Activated T-cell treated with anti-CD3 and anti-CD28 coated beads, Interleukin-2, amount 50 U/mL, for 4 hours (primary cell): ENCODE measurements around the gene KRTAP10-11. TPM values are rescaled to one million over a fixed set of nuclear protein-coding genes. Genes with fewer than 3 reads are reported as not detected.
"Not testable (repeated sequence)": the region's sequence is repeated elsewhere in the genome, so short reads cannot be mapped to it uniquely, and the experiment has no call there.

ENCODE experiments used
- ATAC-seq, 2 donors: fragments of 200-7000 bp; cut with Tn5 transposase; one replicate each; pipeline ENCODE4 v1.10.0; 2021
- DNase-seq: peaks from one replicate; pipeline ENCODE4 v3.0.0-alpha.2; 2020
- H3K27me3 Mint-ChIP-seq: one replicate; pipeline ENCODE4 v1.8.0; 2021; ENCODE audit warnings: low read depth, mixed read lengths
- H3K36me3 Mint-ChIP-seq: one replicate; pipeline ENCODE4 v1.8.0; 2022; ENCODE audit warnings: mixed read lengths; ENCODE audit not compliant: insufficient read depth
- H3K4me1 Mint-ChIP-seq: one replicate; pipeline ENCODE4 v1.8.0; 2021; ENCODE audit warnings: low read depth, mixed read lengths
- H3K4me3 Mint-ChIP-seq: one replicate; pipeline ENCODE4 v1.8.0; 2021; ENCODE audit warnings: mild to moderate bottlenecking, moderate library complexity, mixed read lengths
- H3K9me3 Mint-ChIP-seq: one replicate; pipeline ENCODE4 v1.8.0; 2021; ENCODE audit warnings: mixed read lengths
- total RNA-seq, 3 donors: library from RNA; stranded (reverse); gene quantifications; one replicate each; pipeline ENCODE4 v1.2.1, GENCODE V29; 2021

Gene KRTAP10-11
- total RNA-seq, 3 donors from 2014 or later: not detected

- peaks cover 19% of the 10 kb centered on the region for H3K9me3 Mint-ChIP-seq
- DNase-seq: no peak
- H3K4me1 Mint-ChIP-seq: peaks cover 62% of the 10 kb centered on the region
- no peaks in the 10 kb centered on the region for H3K27me3 Mint-ChIP-seq
- peaks cover 4% of the 10 kb centered on the region for H3K36me3 Mint-ChIP-seq
- ATAC-seq: peak; percentile 46 to 61
- H3K4me3 Mint-ChIP-seq: peak within 1 kb of the TSS; percentile 67
These were observed 11.7 kb downstream of the KRTAP10-11 start, which contains the start of gene KRTAP12-3 for GRCh38 chr21:44657635-44658540. Gene KRTAP12-3 (plus strand): TSS chr21:44657932. CDS start chr21:44657980, 48 bp downstream.

GRCh38 chr21:44658541-44658910 is 12.3 kb downstream of the KRTAP10-11 start:
- Mint-ChIP-seq H3K4me3 (peak overlapping the region; percentile 51), H3K4me1 (peaks cover 61% of the 10 kb centered on the region), H3K36me3 (peaks cover 4% of the 10 kb centered on the region), H3K9me3 (peaks cover 19% of the 10 kb centered on the region), H3K27me3 (no peaks in the 10 kb centered on the region)
- DNase-seq: no peak
- ATAC-seq: no peak

DNA sequence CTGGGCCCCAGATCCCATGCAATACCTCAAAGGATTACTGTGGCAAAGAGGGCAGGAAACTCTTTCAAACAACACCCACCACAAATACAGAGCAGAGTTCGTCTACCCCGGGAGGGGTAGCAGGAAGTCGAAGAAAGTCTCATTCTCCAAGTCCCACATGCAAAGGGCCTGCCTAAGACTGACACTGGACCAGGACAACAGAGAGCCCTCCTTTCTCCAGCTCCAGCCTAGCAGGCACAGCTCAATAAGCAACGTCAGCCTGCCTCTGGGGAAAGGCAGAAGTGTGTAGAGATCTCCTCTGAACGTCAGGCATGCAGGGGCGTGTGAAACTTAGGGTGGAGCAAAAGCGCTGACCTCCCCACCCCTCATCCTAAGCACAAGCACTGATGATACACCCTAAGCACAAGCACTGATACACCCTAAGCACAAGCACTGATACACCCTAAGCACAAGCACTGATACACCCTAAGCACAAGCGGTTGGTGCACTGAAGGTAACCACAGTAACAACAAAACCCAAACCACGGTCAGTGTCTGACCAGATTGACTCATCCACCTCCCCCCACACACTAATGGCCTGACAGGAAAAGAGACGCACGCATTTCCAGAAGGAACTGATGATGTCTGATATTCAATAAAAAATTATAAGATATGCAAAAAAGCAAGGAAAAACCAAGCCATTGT is 12.8 kb downstream of the KRTAP10-11 start:
- Mint-ChIP-seq H3K36me3 (peaks cover 4% of the 10 kb centered on the region), H3K9me3 (peaks cover 19% of the 10 kb centered on the region), H3K27me3 (no peaks in the 10 kb centered on the region), H3K4me3 (peak overlapping the region; percentile 20), H3K4me1 (peaks cover 55% of the 10 kb centered on the region)
- peak in 1 of 2 donors; percentile 16 for ATAC-seq
- DNase-seq: no peak

DNA sequence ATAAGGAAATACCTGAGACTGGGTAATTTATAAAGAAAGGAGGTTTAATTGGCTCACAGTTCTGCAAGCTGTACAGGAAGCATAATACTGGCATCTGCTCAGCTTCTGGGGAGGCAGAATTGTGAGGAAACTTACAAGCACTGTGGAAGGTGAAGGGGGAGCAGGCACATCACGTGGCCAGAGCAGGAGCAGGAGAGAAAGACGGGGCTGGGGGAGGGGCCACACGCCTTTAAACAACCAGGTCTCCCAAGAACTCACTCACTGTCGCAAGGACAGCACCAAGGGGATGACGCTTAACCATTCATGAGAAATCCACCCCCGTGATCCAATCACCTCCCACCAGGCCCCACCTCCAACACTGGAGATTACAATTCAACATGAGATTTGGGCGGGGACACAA is 15.4 kb downstream of the KRTAP10-11 start:
- H3K4me3 Mint-ChIP-seq, H3K36me3 Mint-ChIP-seq, DNase-seq, ATAC-seq, H3K27me3 Mint-ChIP-seq: not testable (repeated sequence)
- Mint-ChIP-seq H3K9me3 (peaks cover 13% of the 10 kb centered on the region), H3K4me1 (peaks cover 34% of the 10 kb centered on the region)

DNA sequence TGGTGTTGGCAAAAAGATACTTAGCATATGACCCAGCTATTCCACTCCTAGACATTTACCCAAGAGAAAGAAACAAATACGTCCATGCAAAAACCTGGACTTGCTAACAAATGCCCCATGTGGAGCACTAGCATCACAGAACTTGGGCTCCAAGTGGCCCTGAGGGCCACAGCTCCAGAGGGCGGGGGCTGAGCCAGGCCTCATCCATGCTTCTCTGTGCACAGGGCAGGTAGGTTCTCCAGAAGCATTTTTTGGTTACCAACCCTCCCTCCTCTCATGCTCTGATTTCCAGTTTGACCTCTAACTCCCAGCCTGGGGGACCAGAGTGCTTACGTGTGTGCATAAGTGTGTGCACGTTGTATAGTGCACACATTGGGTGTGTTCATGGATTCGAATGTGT is 18.5 kb downstream of the KRTAP10-11 start:
- peaks cover 4% of the 10 kb centered on the region for H3K36me3 Mint-ChIP-seq
- DNase-seq: no peak
- peaks cover 3% of the 10 kb centered on the region for H3K4me1 Mint-ChIP-seq
- no peaks in the 10 kb centered on the region for H3K27me3 Mint-ChIP-seq
- peaks cover 12% of the 10 kb centered on the region for H3K9me3 Mint-ChIP-seq
- no peak overlapping the region for H3K4me3 Mint-ChIP-seq
- no peak for ATAC-seq

- no peaks in the 10 kb centered on the region for H3K4me1 Mint-ChIP-seq
- no peak within 1 kb of the TSS for H3K4me3 Mint-ChIP-seq
- DNase-seq (no peak), ATAC-seq (no peak)
- H3K36me3 Mint-ChIP-seq: peaks cover 4% of the 10 kb centered on the region
- H3K27me3 Mint-ChIP-seq: no peaks in the 10 kb centered on the region
- H3K9me3 Mint-ChIP-seq: peaks cover 15% of the 10 kb centered on the region
These were observed 20.4 kb downstream of the KRTAP10-11 start, which contains the start of gene KRTAP12-2 for GRCh38 chr21:44666401-44667320. Gene KRTAP12-2 (minus strand): TSS chr21:44666927. CDS start chr21:44666886, 41 bp downstream.

GRCh38 chr21:44667612-44668011 is 21.4 kb downstream of the KRTAP10-11 start:
- Mint-ChIP-seq H3K36me3 (no peaks in the 10 kb centered on the region), H3K9me3 (peaks cover 15% of the 10 kb centered on the region)
- no peak for ATAC-seq

GRCh38 chr21:44670642-44671432 is 24.6 kb downstream of the KRTAP10-11 start:
- Mint-ChIP-seq H3K27me3 (peaks cover 1% of the 10 kb centered on the region), H3K4me1 (peaks cover under 1% of the 10 kb centered on the region), H3K4me3 (no peak overlapping the region), H3K36me3 (peaks cover 2% of the 10 kb centered on the region), H3K9me3 (peaks cover 23% of the 10 kb centered on the region)
- DNase-seq (no peak), ATAC-seq (no peak)

More at GRCh38 chr21:44667612-44668011, 21.4 kb downstream of the KRTAP10-11 start:
- H3K4me1 Mint-ChIP-seq: no peaks in the 10 kb centered on the region
- no peak overlapping the region for H3K4me3 Mint-ChIP-seq
- DNase-seq: no peak
- no peaks in the 10 kb centered on the region for H3K27me3 Mint-ChIP-seq

GRCh38 chr21:44671911-44672310 is 25.7 kb downstream of the KRTAP10-11 start:
- Mint-ChIP-seq H3K4me1 (peaks cover 1% of the 10 kb centered on the region), H3K9me3 (peaks cover 24% of the 10 kb centered on the region), H3K4me3 (no peak overlapping the region), H3K27me3 (peaks cover 2% of the 10 kb centered on the region), H3K36me3 (peaks cover 2% of the 10 kb centered on the region)
- ATAC-seq: no peak
- no peak for DNase-seq

DNA sequence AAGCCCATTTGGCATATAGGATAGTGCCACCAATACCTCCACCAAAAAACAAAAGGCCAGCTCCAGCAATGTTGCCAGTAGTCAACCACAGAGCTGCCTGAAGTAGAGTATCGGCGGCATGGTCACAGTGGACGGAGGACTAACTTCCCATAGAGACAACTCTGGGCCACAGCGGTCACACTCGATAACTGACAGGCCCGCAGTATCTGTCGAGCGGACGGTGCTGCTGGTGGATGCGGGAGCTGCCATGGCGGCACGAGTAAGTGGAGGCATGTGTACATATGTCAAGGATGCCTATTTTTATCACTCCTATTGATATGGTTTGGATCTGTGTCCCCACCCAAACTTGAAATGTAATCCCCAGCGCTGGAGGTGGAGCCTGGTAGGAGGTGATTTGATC is 31.7 kb downstream of the KRTAP10-11 start:
- Mint-ChIP-seq H3K36me3 (peaks cover under 1% of the 10 kb centered on the region), H3K4me3 (no peak overlapping the region), H3K4me1 (peaks cover 1% of the 10 kb centered on the region), H3K27me3 (peaks cover 4% of the 10 kb centered on the region), H3K9me3 (peaks cover 7% of the 10 kb centered on the region)
- ATAC-seq (no peak), DNase-seq (no peak)

- Mint-ChIP-seq H3K36me3 (no peaks in the 10 kb centered on the region), H3K9me3 (no peaks in the 10 kb centered on the region), H3K4me3 (no peak overlapping the region), H3K27me3 (peaks cover 10% of the 10 kb centered on the region), H3K4me1 (peaks cover 6% of the 10 kb centered on the region)
- DNase-seq (no peak), ATAC-seq (no peak)
These were observed 34.9 kb downstream of the KRTAP10-11 start for GRCh38 chr21:44681152-44681551.

GRCh38 chr21:44681861-44682579 is 35.8 kb downstream of the KRTAP10-11 start, which contains the start of gene KRTAP12-1:
Gene KRTAP12-1 (minus strand): TSS chr21:44682163. CDS start chr21:44682123, 40 bp downstream.
- Mint-ChIP-seq H3K4me3 (no peak within 1 kb of the TSS), H3K27me3 (peaks cover 12% of the 10 kb centered on the region), H3K4me1 (peaks cover 6% of the 10 kb centered on the region), H3K9me3 (no peaks in the 10 kb centered on the region), H3K36me3 (no peaks in the 10 kb centered on the region)
- DNase-seq (no peak), ATAC-seq (no peak)
